Ishikawa (cell line): ENCODE results near the gene RBMS3.

Experiments used
- CEBPB ChIP-seq: IDR thresholded peaks from 2 replicates; pipeline ENCODE4 v1.6.1; 2012
- CREB1 ChIP-seq: IDR thresholded peaks from 2 replicates; pipeline ENCODE4 v1.6.1; 2012; ENCODE audit warnings: low read depth
- EP300 ChIP-seq: IDR thresholded peaks from 2 replicates; pipeline ENCODE4 v1.6.1; 2012; ENCODE audit warnings: borderline replicate concordance
- MAX ChIP-seq: IDR thresholded peaks from 2 replicates; pipeline ENCODE4 v1.6.1; 2012
- RAD21 ChIP-seq: IDR thresholded peaks from 2 replicates; pipeline ENCODE4 v1.6.1; 2012; ENCODE audit warnings: low read depth
- TAF1 ChIP-seq: IDR thresholded peaks from 2 replicates; pipeline ENCODE4 v1.6.1; 2012; ENCODE audit warnings: low read depth, mild to moderate bottlenecking
- TCF12 ChIP-seq: IDR thresholded peaks from 2 replicates; pipeline ENCODE4 v1.6.1; 2012; ENCODE audit warnings: low read depth
- TEAD4 ChIP-seq: IDR thresholded peaks from 2 replicates; pipeline ENCODE4 v1.6.1; 2012
- YY1 ChIP-seq: IDR thresholded peaks from 2 replicates; pipeline ENCODE4 v1.6.1; 2012; ENCODE audit warnings: low read depth
- ZBTB7A ChIP-seq: IDR thresholded peaks from 2 replicates; pipeline ENCODE4 v1.6.1; 2012; ENCODE audit warnings: low read depth
- TF ChIP-seq, protein P1 (sequence below): IDR thresholded peaks from 2 replicates; pipeline ENCODE4 v1.6.1; 2012
- TF ChIP-seq, protein P2 (sequence below): IDR thresholded peaks from 2 replicates; pipeline ENCODE4 v1.6.1; 2012; ENCODE audit warnings: low read depth, mild to moderate bottlenecking

DNA sequence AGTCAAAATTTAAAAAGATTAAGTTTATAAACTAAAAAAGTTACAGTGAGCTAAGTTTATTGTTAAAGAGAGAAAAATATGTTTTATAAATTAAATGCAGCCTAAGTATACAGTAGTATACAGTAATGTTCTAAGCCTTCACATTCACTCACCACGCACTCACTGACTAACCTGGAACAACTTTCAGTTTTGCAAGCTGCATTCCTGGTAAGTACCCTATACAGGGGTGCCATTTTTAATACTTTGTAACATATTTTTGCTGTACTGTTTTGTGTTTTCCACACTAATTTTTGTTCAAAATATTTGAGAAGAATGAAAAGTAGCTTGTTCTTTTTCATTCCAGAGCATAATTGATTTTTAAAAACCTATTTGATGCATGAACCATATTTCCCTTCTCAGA lies 524.9 kb downstream of the RBMS3 start:
- TF ChIP-seq MAX (no peak), ZBTB7A (no peak), CEBPB (no peak), YY1 (no peak), TAF1 (no peak), EP300 (no peak), TCF12 (no peak), TEAD4 (no peak), RAD21 (no peak), CREB1 (no peak)
- TF ChIP-seq, protein P1, sequence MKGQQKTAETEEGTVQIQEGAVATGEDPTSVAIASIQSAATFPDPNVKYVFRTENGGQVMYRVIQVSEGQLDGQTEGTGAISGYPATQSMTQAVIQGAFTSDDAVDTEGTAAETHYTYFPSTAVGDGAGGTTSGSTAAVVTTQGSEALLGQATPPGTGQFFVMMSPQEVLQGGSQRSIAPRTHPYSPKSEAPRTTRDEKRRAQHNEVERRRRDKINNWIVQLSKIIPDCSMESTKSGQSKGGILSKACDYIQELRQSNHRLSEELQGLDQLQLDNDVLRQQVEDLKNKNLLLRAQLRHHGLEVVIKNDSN: no peak
- TF ChIP-seq, protein P2, sequence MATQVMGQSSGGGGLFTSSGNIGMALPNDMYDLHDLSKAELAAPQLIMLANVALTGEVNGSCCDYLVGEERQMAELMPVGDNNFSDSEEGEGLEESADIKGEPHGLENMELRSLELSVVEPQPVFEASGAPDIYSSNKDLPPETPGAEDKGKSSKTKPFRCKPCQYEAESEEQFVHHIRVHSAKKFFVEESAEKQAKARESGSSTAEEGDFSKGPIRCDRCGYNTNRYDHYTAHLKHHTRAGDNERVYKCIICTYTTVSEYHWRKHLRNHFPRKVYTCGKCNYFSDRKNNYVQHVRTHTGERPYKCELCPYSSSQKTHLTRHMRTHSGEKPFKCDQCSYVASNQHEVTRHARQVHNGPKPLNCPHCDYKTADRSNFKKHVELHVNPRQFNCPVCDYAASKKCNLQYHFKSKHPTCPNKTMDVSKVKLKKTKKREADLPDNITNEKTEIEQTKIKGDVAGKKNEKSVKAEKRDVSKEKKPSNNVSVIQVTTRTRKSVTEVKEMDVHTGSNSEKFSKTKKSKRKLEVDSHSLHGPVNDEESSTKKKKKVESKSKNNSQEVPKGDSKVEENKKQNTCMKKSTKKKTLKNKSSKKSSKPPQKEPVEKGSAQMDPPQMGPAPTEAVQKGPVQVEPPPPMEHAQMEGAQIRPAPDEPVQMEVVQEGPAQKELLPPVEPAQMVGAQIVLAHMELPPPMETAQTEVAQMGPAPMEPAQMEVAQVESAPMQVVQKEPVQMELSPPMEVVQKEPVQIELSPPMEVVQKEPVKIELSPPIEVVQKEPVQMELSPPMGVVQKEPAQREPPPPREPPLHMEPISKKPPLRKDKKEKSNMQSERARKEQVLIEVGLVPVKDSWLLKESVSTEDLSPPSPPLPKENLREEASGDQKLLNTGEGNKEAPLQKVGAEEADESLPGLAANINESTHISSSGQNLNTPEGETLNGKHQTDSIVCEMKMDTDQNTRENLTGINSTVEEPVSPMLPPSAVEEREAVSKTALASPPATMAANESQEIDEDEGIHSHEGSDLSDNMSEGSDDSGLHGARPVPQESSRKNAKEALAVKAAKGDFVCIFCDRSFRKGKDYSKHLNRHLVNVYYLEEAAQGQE: no peak
